Stimulated activated effector memory CD8-positive, alpha-beta T cell treated with anti-CD3 and anti-CD28 coated beads, Interleukin-12 subunit alpha, Interleukin-12 subunit beta, amount 100 ng/mL, for 72 hours (primary cell): ENCODE measurements around the gene HRAS.
A peak's percentile ranks its signal among the peaks of the same experiment; 100 is the strongest.
"Not testable (repeated sequence)": the region's sequence is repeated elsewhere in the genome, so short reads cannot be mapped to it uniquely, and the experiment has no call there.

ENCODE experiments used
- ATAC-seq: fragments of 150-1000 bp; cut with Tn5 transposase; 2 replicates; pipeline ENCODE4 v1.10.0; 2021
- DNase-seq, 2 donors: peaks; one replicate each; pipeline ENCODE4 v3.0.0; 2021 to 2022; ENCODE audit warnings: low spot score in 2 of 2
- H3K27ac Mint-ChIP-seq: one replicate; pipeline ENCODE4 v1.8.0; 2022; ENCODE audit warnings: mild to moderate bottlenecking, mixed read lengths
- H3K36me3 Mint-ChIP-seq: one replicate; pipeline ENCODE4 v1.8.0; 2022; ENCODE audit warnings: mild to moderate bottlenecking, mixed read lengths
- H3K4me1 Mint-ChIP-seq: one replicate; pipeline ENCODE4 v1.8.0; 2022; ENCODE audit warnings: mixed read lengths
- H3K4me3 Mint-ChIP-seq: one replicate; pipeline ENCODE4 v1.8.0; 2022; ENCODE audit warnings: mild to moderate bottlenecking, mixed read lengths
- H3K9me3 Mint-ChIP-seq: one replicate; pipeline ENCODE4 v1.8.0; 2022; ENCODE audit warnings: mixed read lengths

HRAS gene

DNA sequence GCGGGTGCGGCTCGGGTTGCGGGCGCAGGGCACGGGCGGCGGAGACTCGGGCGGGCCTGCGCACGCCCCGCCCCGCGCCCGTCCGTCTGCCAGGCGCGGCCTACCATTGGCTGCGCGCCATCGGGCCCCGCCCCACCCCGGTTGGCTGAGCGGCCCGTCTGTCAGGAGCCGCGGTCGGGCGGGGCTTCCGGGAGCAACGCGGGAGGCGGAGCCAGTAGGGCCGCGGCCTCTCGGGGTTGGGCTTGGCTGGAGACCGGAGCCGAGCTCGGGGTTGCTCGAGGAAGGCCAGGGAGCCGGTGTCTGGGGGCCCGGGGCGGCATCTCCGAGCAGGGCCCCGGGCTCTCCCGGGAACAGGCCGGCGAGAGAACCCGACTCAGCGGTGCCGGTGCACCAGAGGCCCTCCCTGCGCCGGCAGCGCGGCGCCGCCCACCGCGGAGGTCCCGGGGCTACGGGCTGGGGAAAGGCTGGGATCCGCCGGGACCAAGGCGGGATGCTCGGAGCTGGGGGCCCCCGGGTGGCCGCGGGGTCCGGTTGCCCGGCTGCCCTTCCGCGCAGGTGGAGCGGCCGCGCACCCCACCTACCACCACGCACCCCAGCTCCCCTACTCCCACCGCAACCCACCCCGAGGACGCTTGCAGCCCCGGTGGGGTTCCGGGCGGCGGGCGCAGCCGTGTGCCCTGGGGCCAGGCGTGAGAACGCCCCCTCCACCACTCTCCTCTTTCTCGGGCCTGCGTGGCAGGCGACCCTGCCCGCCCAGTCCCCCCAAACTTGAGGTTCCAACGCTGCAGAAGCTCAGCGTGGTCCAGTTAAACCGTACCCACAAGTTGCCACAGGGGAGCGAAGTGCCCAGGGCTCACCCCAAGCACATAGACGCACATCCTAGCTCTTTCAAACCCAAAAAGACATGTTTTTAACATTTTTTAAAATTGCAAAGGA lies at the start of gene HRAS:
Gene HRAS, minus strand, starts transcription at position 58 of the 936 bp plus-strand sequence.
- peak; percentile 96 to 97 for DNase-seq
- peaks cover 23% of the 10 kb centered on the region for H3K4me1 Mint-ChIP-seq
- H3K4me3 Mint-ChIP-seq: peak within 1 kb of the TSS; percentile 84
- no peaks in the 10 kb centered on the region for H3K9me3 Mint-ChIP-seq
- peaks cover 16% of the 10 kb centered on the region for H3K36me3 Mint-ChIP-seq
- H3K27ac Mint-ChIP-seq: peak within 1 kb of the TSS; percentile 87
- peak; percentile 89 for ATAC-seq

DNA sequence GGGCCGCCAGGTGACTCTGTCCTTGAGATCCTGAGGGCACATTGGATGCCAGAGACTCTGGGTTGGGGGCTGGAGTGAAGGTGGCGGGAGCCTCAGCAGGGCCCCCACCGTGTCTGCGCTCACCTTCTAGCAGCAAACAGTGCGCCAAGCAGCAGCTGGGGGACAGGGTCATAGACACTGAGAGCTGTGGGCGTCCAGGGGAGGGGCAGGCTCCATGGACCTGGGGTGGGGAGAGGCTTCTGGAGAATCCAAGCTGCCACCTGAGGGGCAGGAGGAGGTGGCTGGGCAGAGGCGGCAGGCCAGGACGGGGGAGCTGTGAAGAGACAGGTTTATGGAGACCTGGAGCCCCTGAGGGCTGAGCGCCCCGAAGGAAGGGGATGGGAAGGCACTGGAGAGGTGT lies 48.9 kb upstream of the HRAS start:
- Mint-ChIP-seq H3K9me3 (no peaks in the 10 kb centered on the region), H3K4me3 (no peak overlapping the region), H3K27ac (peak overlapping the region; percentile 52), H3K36me3 (peaks cover 86% of the 10 kb centered on the region), H3K4me1 (peaks cover 52% of the 10 kb centered on the region)
- no peak for ATAC-seq
- DNase-seq: no peak

DNA sequence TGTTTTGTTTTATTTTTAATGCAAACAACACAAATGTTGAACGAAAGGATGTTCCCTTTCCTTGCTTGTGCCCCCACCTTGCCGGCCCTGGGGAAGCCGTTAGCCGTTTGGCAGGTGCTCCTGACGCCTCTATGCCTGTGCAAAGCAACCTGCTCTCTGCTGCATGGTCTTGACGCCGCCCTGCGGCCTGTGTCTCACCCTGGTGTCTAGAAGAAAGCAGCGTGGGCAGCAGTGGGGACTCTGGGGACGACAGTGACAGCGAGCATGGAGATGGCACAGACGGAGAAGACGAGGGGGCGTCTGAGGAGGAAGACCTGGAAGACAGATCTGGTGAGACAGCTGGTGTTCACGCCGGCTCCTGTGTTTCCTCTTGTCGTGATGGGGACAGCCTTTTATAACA lies 46.4 kb upstream of the HRAS start:
- Mint-ChIP-seq H3K9me3 (no peaks in the 10 kb centered on the region), H3K4me3 (no peak overlapping the region), H3K27ac (peak overlapping the region; percentile 83), H3K4me1 (peaks cover 54% of the 10 kb centered on the region), H3K36me3 (peaks cover 85% of the 10 kb centered on the region)
- DNase-seq (no peak), ATAC-seq (no peak)

DNA sequence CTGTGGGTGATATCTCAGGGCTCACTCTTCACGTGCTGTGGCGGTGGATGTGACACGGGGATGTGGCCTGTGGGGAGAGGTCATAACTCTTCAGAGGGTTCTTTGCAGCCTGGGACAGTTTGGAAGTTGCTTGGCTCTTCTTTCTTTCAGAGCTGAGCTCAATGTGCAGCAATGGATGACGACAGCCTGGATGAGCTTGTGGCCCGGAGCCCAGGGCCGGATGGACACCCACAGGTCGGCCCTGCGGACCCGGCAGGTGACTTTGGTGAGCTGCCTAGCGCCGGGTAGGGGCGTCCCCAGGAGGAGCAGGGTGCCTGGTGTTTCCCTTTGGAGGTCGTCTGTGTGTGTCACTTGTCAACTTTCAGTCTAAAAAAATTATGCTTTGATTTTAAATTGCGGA lies 46.0 kb upstream of the HRAS start:
- peaks cover 83% of the 10 kb centered on the region for H3K36me3 Mint-ChIP-seq
- H3K27ac Mint-ChIP-seq: peak overlapping the region; percentile 83
- ATAC-seq (no peak), DNase-seq (no peak)
- peaks cover 50% of the 10 kb centered on the region for H3K4me1 Mint-ChIP-seq
- H3K9me3 Mint-ChIP-seq: no peaks in the 10 kb centered on the region
- H3K4me3 Mint-ChIP-seq: no peak overlapping the region

- peak overlapping the region; percentile 82 for H3K4me3 Mint-ChIP-seq
- H3K9me3 Mint-ChIP-seq: no peaks in the 10 kb centered on the region
- H3K27ac Mint-ChIP-seq: peak overlapping the region; percentile 40
- H3K36me3 Mint-ChIP-seq: peaks cover 86% of the 10 kb centered on the region
- ATAC-seq (no peak), DNase-seq (no peak)
- H3K4me1 Mint-ChIP-seq: peaks cover 49% of the 10 kb centered on the region
Observed at GRCh38 chr11:579830-580601, 44.6 kb upstream of the HRAS start.

GRCh38 chr11:578276-579035 lies 43.1 kb upstream of the HRAS start:
- no peak for ATAC-seq
- Mint-ChIP-seq H3K4me3 (peak overlapping the region; percentile 82), H3K4me1 (peaks cover 60% of the 10 kb centered on the region), H3K27ac (peak overlapping the region; percentile 45), H3K9me3 (no peaks in the 10 kb centered on the region), H3K36me3 (peaks cover 70% of the 10 kb centered on the region)
- no peak for DNase-seq

DNA sequence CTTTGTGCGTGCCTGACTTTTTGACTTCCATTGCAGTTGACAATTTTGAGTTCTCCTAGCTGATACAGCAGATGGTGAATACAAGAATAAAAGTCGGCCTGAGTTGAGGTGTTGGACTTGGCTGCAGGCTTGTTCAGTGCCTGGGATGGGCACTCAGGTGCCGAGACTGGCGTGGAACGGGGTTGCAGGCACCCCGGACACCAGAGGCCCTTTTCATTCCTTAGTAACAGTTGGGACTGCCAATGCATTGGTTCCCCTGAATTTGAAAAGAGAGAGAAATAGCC lies 42.2 kb upstream of the HRAS start:
- Mint-ChIP-seq H3K4me3 (peak overlapping the region; percentile 82), H3K27ac (peak overlapping the region; percentile 84), H3K36me3 (peaks cover 61% of the 10 kb centered on the region), H3K9me3 (no peaks in the 10 kb centered on the region), H3K4me1 (peaks cover 60% of the 10 kb centered on the region)
- ATAC-seq (no peak), DNase-seq (no peak)

DNA sequence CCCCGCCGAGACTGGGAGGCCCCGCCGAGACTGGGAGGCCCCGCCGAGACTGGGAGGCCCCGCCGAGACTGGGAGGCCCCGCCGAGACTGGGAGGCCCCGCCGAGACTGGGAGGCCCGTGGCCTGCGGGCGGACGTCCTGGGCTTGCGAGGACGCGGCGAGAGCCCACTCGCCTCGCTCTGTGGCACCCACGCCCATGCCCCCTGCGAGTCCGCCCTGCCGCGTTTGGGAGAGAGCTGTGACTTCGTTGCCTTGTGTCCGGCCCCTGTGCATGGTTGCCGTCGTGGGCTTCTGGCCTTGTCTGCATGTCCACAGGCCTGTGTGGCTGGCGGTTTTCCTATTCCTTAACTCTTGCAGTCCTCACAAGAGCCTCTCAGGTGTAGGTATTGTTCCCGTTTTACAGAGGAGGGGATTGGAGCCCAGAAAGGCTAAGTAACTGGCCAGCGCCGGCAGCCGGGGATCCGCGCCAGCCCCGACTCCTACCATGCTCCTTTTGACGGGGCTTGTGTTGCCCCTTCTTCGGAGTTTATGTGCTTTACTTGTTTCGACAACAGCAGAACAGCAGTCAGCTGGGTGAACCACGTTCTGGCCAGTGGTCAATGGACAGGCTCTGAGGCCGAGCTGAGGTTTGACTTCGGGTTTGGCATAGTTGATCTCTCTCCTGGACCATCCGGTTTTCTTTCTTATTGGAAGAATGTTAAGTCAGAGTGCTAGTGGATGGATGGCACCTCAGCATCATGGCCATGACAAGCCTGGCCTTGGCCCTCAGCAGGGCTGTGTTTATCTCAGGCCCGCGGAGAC lies 41.6 kb upstream of the HRAS start:
- ATAC-seq (no peak), DNase-seq (peak in 1 of 2 donors; percentile 58)
- Mint-ChIP-seq H3K36me3 (peaks cover 56% of the 10 kb centered on the region), H3K4me3 (peak overlapping the region; percentile 82), H3K27ac (peak overlapping the region; percentile 84), H3K9me3 (no peaks in the 10 kb centered on the region), H3K4me1 (peaks cover 60% of the 10 kb centered on the region)

- peaks cover 51% of the 10 kb centered on the region for H3K4me1 Mint-ChIP-seq
- peak; percentile 95 to 97 for DNase-seq
- ATAC-seq: peak; percentile 93
- H3K36me3 Mint-ChIP-seq: peaks cover 48% of the 10 kb centered on the region
- H3K4me3 Mint-ChIP-seq: peak within 1 kb of the TSS; percentile 82
- H3K9me3 Mint-ChIP-seq: no peaks in the 10 kb centered on the region
- H3K27ac Mint-ChIP-seq: peak within 1 kb of the TSS; percentile 99
Observed at GRCh38 chr11:575996-576768, 40.8 kb upstream of the HRAS start, which contains the start of gene PHRF1. TSS of gene PHRF1 (plus strand) at chr11:576470. CDS start at chr11:581513, 5,043 bp downstream.

- H3K36me3 Mint-ChIP-seq: peaks cover 40% of the 10 kb centered on the region
Observed at GRCh38 chr11:575313-575995, 40.1 kb upstream of the HRAS start.

GRCh38 chr11:574632-575312 lies 39.4 kb upstream of the HRAS start:
- Mint-ChIP-seq H3K9me3 (no peaks in the 10 kb centered on the region), H3K36me3 (peaks cover 37% of the 10 kb centered on the region), H3K4me1 (peaks cover 40% of the 10 kb centered on the region), H3K27ac (peak overlapping the region; percentile 58), H3K4me3 (peak overlapping the region; percentile 82)
- ATAC-seq (no peak), DNase-seq (peak in 1 of 2 donors; percentile 60)

More at GRCh38 chr11:575313-575995, 40.1 kb upstream of the HRAS start:
- Mint-ChIP-seq H3K9me3 (no peaks in the 10 kb centered on the region), H3K27ac (peak overlapping the region; percentile 99), H3K4me1 (peaks cover 47% of the 10 kb centered on the region), H3K4me3 (peak overlapping the region; percentile 82)
- peak; percentile 49 for ATAC-seq
- no peak for DNase-seq

DNA sequence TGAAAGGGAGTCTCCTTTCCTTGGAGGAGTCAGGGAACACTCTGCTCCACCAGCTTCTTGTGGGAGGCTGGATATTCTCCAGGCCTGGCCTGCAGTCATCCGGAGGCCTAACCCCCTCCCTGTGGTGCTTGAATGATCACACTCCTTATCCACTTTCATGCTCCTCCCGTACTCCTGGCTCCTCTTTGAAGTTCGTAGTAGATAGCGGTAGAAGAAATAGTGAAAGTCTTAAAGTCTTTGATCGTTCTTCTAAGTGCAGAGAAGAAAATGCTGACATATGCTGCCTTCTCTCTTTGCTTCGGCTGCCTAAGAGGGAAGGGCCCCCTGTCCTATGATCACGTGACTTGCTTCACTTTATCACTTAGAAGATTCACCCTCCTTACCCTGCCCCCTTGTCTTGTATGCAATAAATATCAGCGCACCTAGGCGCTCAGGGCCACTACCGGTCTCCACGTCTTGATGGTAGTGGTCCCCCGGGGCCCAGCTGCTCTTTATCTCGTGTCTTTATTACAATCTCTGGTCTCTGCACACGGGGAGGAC lies 38.7 kb upstream of the HRAS start:
- peak overlapping the region; percentile 82 for H3K4me3 Mint-ChIP-seq
- H3K27ac Mint-ChIP-seq: not testable (repeated sequence)

More for the DNA sequence above, 38.7 kb upstream of the HRAS start:
- H3K9me3 Mint-ChIP-seq, ATAC-seq, DNase-seq: not testable (repeated sequence)
- Mint-ChIP-seq H3K4me1 (peaks cover 33% of the 10 kb centered on the region), H3K36me3 (peaks cover 33% of the 10 kb centered on the region)
